GM23338 (cell line): ENCODE measurements around the gene ZDHHC4. TPM values are rescaled to one million over a fixed set of nuclear protein-coding genes. Genes with fewer than 3 reads are reported as not detected.

Experiments
- ATAC-seq: fragments of 200-7000 bp; cut with Tn5 transposase; 3 replicates; pipeline ENCODE4 v1.9.1; 2020
- DNase-seq: peaks from one replicate; pipeline ENCODE4 v3.0.0-alpha.2; 2015; ENCODE audit warnings: low spot score
- H2AFZ ChIP-seq: fragments of 200-600 bp; sonication (generic); 2 replicates; pipeline ENCODE4 v1.8.0; 2016; ENCODE audit warnings: antibody characterized with exemption, mild to moderate bottlenecking, moderate library complexity
- H3F3A ChIP-seq: fragments of 200-600 bp; sonication (generic); replicated peaks from 2 replicates; pipeline ENCODE4 v1.8.0; 2017; ENCODE audit warnings: antibody characterized with exemption, mixed run types, low read depth
- H3K27ac ChIP-seq: fragments of 200-600 bp; sonication (generic); 2 replicates; pipeline ENCODE4 v1.6.1; 2016; ENCODE audit warnings: low read depth
- H3K27me3 ChIP-seq: fragments of 200-600 bp; sonication (generic); 2 replicates; pipeline ENCODE4 v1.8.0; 2016; ENCODE audit warnings: mild to moderate bottlenecking, mixed run types, moderate library complexity; ENCODE audit not compliant: insufficient read depth
- H3K36me3 ChIP-seq: fragments of 200-600 bp; sonication (generic); 2 replicates; pipeline ENCODE4 v1.8.0; 2016; ENCODE audit warnings: mild to moderate bottlenecking; ENCODE audit not compliant: insufficient read depth
- H3K4me1 ChIP-seq: fragments of 200-600 bp; sonication (generic); 2 replicates; pipeline ENCODE4 v1.8.0; 2016; ENCODE audit warnings: mild to moderate bottlenecking, moderate library complexity; ENCODE audit not compliant: insufficient read depth
- H3K4me2 ChIP-seq: fragments of 200-600 bp; sonication (generic); 2 replicates; pipeline ENCODE4 v1.7.1; 2017; ENCODE audit warnings: mixed run types
- H3K4me3 ChIP-seq: fragments of 200-600 bp; sonication (generic); 2 replicates; pipeline ENCODE4 v1.6.1; 2016; ENCODE audit warnings: mixed run types
- H3K79me2 ChIP-seq: fragments of 200-600 bp; sonication (generic); replicated peaks from 2 replicates; pipeline ENCODE4 v1.8.0; 2017; ENCODE audit warnings: mild to moderate bottlenecking; ENCODE audit not compliant: insufficient read depth
- H3K9me2 ChIP-seq: fragments of 200-600 bp; sonication (generic); 2 replicates; pipeline ENCODE4 v1.8.0; 2017; ENCODE audit not compliant: insufficient read depth
- H4K20me1 ChIP-seq: fragments of 200-600 bp; sonication (generic); replicated peaks from 2 replicates; pipeline ENCODE4 v1.8.0; 2017; ENCODE audit warnings: mild to moderate bottlenecking; ENCODE audit not compliant: insufficient read depth
- H3K27ac Mint-ChIP-seq: 2 replicates; pipeline ENCODE4 v1.8.0; 2020; ENCODE audit warnings: inconsistent platforms, mild to moderate bottlenecking, moderate library complexity, mixed read lengths
- H3K27me3 Mint-ChIP-seq: 3 replicates; pipeline ENCODE4 v1.8.0; 2022; ENCODE audit warnings: low read depth, mild to moderate bottlenecking, moderate library complexity, mixed read lengths, inconsistent platforms; ENCODE audit not compliant: insufficient read depth, poor library complexity
- H3K36me3 Mint-ChIP-seq: 3 replicates; pipeline ENCODE4 v1.8.0; 2021; ENCODE audit warnings: low read depth, mild to moderate bottlenecking, inconsistent platforms, moderate library complexity, mixed read lengths
- H3K4me1 Mint-ChIP-seq: 3 replicates; pipeline ENCODE4 v1.8.0; 2020; ENCODE audit warnings: mild to moderate bottlenecking, inconsistent platforms, mixed read lengths
- H3K4me3 Mint-ChIP-seq: 3 replicates; pipeline ENCODE4 v1.8.0; 2021; ENCODE audit warnings: moderate library complexity, mild to moderate bottlenecking, inconsistent platforms, mixed read lengths
- H3K9me3 Mint-ChIP-seq: 3 replicates; pipeline ENCODE4 v1.8.0; 2020; ENCODE audit warnings: moderate library complexity, mild to moderate bottlenecking, inconsistent platforms, mixed read lengths
- CREB1 ChIP-seq: fragments of 250-450 bp; sonication (Bioruptor Pico); IDR thresholded peaks from 2 replicates; pipeline ENCODE4 v1.5.0; 2020; ENCODE audit warnings: low read depth, mild to moderate bottlenecking, moderate library complexity
- EZH2 ChIP-seq: fragments of 200-600 bp; sonication (generic); IDR thresholded peaks from one replicate; pipeline ENCODE4 v1.8.0; 2017; ENCODE audit warnings: antibody characterized with exemption, mild to moderate bottlenecking, low read depth; ENCODE audit not compliant: unreplicated experiment
- EZH2phosphoT487 ChIP-seq: fragments of 200-600 bp; sonication (generic); IDR thresholded peaks from one replicate; pipeline ENCODE4 v1.8.1; 2018; ENCODE audit warnings: antibody characterized with exemption; ENCODE audit not compliant: unreplicated experiment
- JUNB ChIP-seq: IDR thresholded peaks from one replicate; pipeline ENCODE4 v1.6.1; 2016; ENCODE audit warnings: antibody characterized with exemption; ENCODE audit not compliant: unreplicated experiment
- STAT1 ChIP-seq: IDR thresholded peaks from one replicate; pipeline ENCODE4 v1.6.1; 2016; ENCODE audit warnings: antibody characterized with exemption; ENCODE audit not compliant: unreplicated experiment
- ZNF114 ChIP-seq: fragments of 250-450 bp; sonication (Bioruptor Pico); IDR thresholded peaks from 2 replicates; pipeline ENCODE4 v1.5.0; 2020; ENCODE audit warnings: mild to moderate bottlenecking, moderate library complexity
- ZNF331 ChIP-seq: fragments of 250-450 bp; sonication (Bioruptor Pico); IDR thresholded peaks from 2 replicates; pipeline ENCODE4 v1.5.0; 2020; ENCODE audit warnings: low read depth, mild to moderate bottlenecking, moderate library complexity
- polyA plus RNA-seq: library from polyadenylated mRNA; unstranded; fragments of >200 nt; fragmentation: Nextera tagmentation; extraction: Ambion mirVana; gene quantifications from 2 replicates; pipeline ENCODE4 v1.2.1, GENCODE V29; 2016
- total RNA-seq: library from RNA; depleted of rRNA; stranded (reverse); fragments of >200 nt; shearing (Covaris generic); gene quantifications from 2 replicates; pipeline ENCODE4 v1.2.3, GENCODE V29; 2014
- TF ChIP-seq, protein P1 (sequence below): IDR thresholded peaks from one replicate; pipeline ENCODE4 v1.6.1; 2018; ENCODE audit warnings: antibody characterized with exemption; ENCODE audit not compliant: unreplicated experiment
- TF ChIP-seq, protein P2 (sequence below): IDR thresholded peaks from 2 replicates; pipeline ENCODE4 v1.6.1; 2016; ENCODE audit warnings: antibody characterized with exemption
- TF ChIP-seq, protein P3 (sequence below), 2 experiments: fragments of 200-600 bp in 1 of 2; sonication (generic) in 1 of 2; conservative IDR thresholded peaks; 2 replicates each; pipeline versions ENCODE4 v1.5.1 to v1.6.1; 2016 to 2017; ENCODE audit warnings: antibody characterized with exemption in 2 of 2, low read depth in 2 of 2, mild to moderate bottlenecking in 2 of 2, moderate library complexity in 1 of 2

ZDHHC4 gene
- total and polyA plus RNA-seq, 2 experiments from 2014 or later, result 31.2 to 58.9 TPM

DNA sequence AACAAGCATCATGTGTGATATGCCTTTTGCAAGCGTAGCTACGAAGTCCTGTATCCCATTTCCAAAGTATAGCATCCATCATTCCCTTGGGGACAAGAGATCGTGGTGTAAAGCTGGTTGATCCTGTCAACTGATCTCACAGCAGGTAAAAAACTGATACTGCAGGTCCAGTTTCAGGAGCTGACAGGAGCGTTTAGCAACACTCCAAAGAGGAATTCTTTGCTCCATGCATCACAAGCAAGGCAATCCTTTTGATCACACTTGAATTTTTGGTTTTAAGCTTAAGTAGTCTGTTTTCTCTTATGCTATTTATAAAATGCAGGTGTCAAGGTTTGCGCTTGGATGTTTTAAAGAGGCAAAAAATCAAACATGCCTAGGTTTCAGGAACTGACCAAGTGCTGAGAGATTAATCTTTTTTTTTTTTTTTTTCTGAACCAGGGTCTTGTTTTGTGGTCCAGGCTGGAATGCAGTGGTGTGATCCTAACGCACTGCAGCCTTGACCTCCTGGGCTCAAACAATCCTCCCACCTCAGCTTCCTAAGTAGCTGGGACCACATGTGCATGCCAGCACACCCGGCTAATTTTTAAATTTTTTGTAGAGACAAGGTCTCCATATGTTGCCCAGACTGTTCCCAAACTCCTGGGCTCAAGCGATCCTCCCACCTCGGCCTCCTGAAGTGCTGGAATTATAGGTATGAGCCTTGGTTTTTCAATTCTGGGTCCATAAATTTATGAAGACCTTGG, 1.8 kb upstream of the ZDHHC4 start (continued):
- TF ChIP-seq, protein P1, sequence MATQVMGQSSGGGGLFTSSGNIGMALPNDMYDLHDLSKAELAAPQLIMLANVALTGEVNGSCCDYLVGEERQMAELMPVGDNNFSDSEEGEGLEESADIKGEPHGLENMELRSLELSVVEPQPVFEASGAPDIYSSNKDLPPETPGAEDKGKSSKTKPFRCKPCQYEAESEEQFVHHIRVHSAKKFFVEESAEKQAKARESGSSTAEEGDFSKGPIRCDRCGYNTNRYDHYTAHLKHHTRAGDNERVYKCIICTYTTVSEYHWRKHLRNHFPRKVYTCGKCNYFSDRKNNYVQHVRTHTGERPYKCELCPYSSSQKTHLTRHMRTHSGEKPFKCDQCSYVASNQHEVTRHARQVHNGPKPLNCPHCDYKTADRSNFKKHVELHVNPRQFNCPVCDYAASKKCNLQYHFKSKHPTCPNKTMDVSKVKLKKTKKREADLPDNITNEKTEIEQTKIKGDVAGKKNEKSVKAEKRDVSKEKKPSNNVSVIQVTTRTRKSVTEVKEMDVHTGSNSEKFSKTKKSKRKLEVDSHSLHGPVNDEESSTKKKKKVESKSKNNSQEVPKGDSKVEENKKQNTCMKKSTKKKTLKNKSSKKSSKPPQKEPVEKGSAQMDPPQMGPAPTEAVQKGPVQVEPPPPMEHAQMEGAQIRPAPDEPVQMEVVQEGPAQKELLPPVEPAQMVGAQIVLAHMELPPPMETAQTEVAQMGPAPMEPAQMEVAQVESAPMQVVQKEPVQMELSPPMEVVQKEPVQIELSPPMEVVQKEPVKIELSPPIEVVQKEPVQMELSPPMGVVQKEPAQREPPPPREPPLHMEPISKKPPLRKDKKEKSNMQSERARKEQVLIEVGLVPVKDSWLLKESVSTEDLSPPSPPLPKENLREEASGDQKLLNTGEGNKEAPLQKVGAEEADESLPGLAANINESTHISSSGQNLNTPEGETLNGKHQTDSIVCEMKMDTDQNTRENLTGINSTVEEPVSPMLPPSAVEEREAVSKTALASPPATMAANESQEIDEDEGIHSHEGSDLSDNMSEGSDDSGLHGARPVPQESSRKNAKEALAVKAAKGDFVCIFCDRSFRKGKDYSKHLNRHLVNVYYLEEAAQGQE, result no peak
- TF ChIP-seq, protein P2, sequence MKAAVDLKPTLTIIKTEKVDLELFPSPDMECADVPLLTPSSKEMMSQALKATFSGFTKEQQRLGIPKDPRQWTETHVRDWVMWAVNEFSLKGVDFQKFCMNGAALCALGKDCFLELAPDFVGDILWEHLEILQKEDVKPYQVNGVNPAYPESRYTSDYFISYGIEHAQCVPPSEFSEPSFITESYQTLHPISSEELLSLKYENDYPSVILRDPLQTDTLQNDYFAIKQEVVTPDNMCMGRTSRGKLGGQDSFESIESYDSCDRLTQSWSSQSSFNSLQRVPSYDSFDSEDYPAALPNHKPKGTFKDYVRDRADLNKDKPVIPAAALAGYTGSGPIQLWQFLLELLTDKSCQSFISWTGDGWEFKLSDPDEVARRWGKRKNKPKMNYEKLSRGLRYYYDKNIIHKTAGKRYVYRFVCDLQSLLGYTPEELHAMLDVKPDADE, result no peak
- TF ChIP-seq CREB1 (CRISPR knock-in tag) (no peak), ZNF331 (CRISPR knock-in tag) (no peak), JUNB (no peak), EZH2 (no peak)
- TF ChIP-seq, protein P3, sequence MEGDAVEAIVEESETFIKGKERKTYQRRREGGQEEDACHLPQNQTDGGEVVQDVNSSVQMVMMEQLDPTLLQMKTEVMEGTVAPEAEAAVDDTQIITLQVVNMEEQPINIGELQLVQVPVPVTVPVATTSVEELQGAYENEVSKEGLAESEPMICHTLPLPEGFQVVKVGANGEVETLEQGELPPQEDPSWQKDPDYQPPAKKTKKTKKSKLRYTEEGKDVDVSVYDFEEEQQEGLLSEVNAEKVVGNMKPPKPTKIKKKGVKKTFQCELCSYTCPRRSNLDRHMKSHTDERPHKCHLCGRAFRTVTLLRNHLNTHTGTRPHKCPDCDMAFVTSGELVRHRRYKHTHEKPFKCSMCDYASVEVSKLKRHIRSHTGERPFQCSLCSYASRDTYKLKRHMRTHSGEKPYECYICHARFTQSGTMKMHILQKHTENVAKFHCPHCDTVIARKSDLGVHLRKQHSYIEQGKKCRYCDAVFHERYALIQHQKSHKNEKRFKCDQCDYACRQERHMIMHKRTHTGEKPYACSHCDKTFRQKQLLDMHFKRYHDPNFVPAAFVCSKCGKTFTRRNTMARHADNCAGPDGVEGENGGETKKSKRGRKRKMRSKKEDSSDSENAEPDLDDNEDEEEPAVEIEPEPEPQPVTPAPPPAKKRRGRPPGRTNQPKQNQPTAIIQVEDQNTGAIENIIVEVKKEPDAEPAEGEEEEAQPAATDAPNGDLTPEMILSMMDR (conservative IDR thresholded peaks at IDR 0.05; ENCODE audit: low read depth in 2 of 2), result no peak

DNA sequence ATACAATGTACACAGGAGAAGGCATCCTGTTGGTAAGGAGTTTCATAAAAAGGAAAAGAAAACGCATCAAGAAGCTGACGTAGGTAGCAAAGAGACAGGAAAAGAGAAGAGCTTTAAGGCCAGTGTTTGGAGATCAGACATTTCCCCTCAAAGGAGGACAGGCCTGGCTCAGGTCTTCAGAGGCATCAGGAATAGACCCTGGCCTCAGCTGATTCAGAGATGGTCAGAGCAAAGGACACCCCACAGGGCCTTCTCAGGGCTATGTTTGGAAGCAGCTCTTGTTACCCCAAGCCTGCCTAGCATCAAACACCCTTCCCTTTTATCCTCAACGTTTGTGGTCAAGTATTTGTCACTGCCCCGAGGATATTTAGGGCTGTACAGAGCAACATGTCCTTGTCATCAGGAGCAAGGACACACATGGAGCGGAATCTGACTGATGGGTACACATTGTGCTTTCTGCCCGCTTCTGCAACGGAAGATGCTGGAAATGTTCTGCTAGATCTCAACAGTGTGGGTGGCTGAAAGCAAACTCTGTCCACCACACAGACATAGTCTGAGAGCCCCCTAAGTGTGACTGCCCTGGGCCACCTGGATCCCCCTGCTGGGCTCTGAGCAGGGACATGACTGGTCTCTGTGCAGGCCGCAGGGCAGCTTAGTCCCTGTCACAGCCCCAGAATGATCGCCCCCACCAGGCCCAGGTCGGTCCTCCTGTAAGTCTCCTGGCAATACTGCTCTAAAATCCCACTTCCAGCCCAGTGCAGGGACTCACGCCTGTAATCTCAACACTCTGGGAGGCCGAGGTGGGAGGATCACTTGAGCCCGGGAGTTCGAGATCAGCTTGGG, 1.0 kb upstream of the ZDHHC4 start:
- peak overlapping the region; percentile 66 for H3K4me3 Mint-ChIP-seq
- TF ChIP-seq, protein P3 (conservative IDR thresholded peaks at IDR 0.05; ENCODE audit: low read depth in 2 of 2), result peak; percentile 28 to 41; a peak in 3 of 4 replicates
- TF ChIP-seq STAT1 (no peak), EZH2phosphoT487 (no peak), ZNF114 (CRISPR knock-in tag) (no peak), JUNB (no peak), CREB1 (CRISPR knock-in tag) (no peak)
- TF ChIP-seq, protein P1, result no peak

More for the DNA sequence above, 1.0 kb upstream of the ZDHHC4 start:
- ATAC-seq, result peak; percentile 22; the same call in 2 of the 3 replicates
- Histone ChIP-seq H3K27me3 (no peaks in the 10 kb centered on the region), H4K20me1 (no peaks in the 10 kb centered on the region), H3K4me2 (no peak overlapping the region), H3K4me1 (no peaks in the 10 kb centered on the region), H3K4me3 (no peak overlapping the region), H3K36me3 (0 out of 2 replicates have a peak, but pooled peaks cover 5% of the 10 kb centered on the region), H2AFZ (no peak overlapping the region), H3K27ac (no peak overlapping the region), H3K9me2 (no peaks in the 10 kb centered on the region), H3F3A (peaks cover 5% of the 10 kb centered on the region; the same call in 1 of the 2 replicates), H3K79me2 (no peaks in the 10 kb centered on the region)
- Mint-ChIP-seq H3K27me3 (peaks cover 4% of the 10 kb centered on the region), H3K4me1 (peaks cover 3% of the 10 kb centered on the region; the same call in 2 of the 3 replicates), H3K36me3 (peaks cover 16% of the 10 kb centered on the region), H3K27ac (no peak overlapping the region), H3K9me3 (no peaks in the 10 kb centered on the region)
- DNase-seq, result peak; percentile 34
